OCI-LY3 (cell line): ENCODE measurements around the gene PLEK.

Experiments
- CTCF ChIP-seq: fragments of 200-600, 300-600 bp; sonication (generic); IDR thresholded peaks from 2 replicates; pipeline ENCODE4 v1.5.1; 2014; ENCODE audit warnings: antibody characterized with exemption, low read length, low read depth
- EZH2phosphoT487 ChIP-seq: fragments of 200-600 bp; shearing (Covaris generic); IDR thresholded peaks from 2 replicates; pipeline ENCODE4 v1.6.1; 2018; ENCODE audit warnings: antibody characterized with exemption, mixed run types, low read depth

DNA sequence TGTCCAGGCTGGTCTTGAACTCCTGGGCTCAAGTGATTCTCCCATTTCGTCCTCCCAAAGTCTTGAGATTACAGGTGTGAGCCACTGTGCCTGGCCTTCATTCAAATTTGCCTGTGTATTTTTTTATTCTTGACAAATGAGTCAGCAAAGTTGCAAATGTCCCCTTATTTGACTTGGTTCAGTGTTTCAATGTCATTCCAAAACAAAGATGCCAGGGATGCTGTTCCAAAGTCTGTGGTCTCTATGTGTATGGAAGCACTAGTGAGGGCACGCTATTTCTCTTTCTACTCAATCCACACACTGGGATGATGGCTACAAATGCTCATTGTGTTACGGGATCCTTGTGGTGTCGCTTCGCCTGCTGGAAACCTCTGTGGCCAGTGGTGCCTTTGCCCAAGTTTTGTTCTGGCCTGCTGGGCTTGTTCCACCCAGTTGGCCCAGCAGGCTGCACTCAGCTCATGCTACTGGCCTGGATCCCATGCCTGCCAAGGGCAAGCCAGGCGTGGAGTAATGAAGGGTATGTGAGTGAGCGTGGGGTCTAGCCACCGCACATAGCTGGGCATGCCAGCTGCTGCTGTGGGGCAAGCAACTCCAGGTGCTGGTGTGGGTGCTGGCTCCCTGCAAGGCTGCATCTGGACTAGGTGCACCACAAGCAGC is 66.4 kb downstream of the PLEK start:
- TF ChIP-seq CTCF: no peak
- no peak for TF ChIP-seq EZH2phosphoT487
